Measurements from ENCODE around the gene TSPAN33. TPM values are rescaled to one million over a fixed set of nuclear protein-coding genes. Genes with fewer than 3 reads are reported as not detected.

The TSPAN33 gene
- total and polyA plus RNA-seq, 9 of the 15 experiments (the other 6 are each of a cell fraction or from before 2014, with no cell fraction given): 0.03 to 1.5 (median 0.23) TPM; not detected in 2

DNA sequence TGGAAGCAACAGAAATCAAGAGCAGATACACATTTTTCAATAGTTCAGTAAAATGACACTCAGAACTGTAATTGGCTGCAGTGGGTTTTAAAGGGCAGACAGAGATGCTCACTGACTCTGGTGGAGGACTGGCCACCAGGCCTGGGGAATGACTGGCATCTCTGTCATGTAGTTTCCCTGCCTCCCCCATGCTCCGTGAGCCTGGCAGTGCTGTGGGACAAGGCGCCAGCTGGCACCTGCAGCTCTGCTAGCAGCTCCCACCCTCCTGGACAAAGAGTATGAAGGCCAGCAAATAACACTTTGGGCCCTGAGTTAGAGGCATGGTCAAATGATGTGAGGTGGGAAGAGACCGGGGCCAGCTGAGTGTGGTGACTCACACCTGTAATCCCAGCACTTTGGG is 15.0 kb downstream of the TSPAN33 start:
- H3K27ac ChIP-seq (ENCODE audit: extremely low read depth, low read depth, low read length): no peak overlapping the region
- in situ Hi-C loops (cut with MboI) (no loop called here), intact Hi-C loops (cut with micrococcal nuclease) (no loop called here)
- H3K4me1 ChIP-seq (replicated peaks in 1 of 2; ENCODE audit: control insufficient read depth in 2 of 2, insufficient read depth in 2 of 2, low read length in 2 of 2): no peaks in the 10 kb centered on the region
- FAIRE-seq (no peak), DNase-seq (ENCODE audit: extremely low read depth in 1 of 4, low spot score in 3 of 4) (peak in 1 of 4 experiments; percentile 7), ATAC-seq (no peak)
- H3K9me1 ChIP-seq (ENCODE audit: control insufficient read depth, insufficient read depth, low read length): no peaks in the 10 kb centered on the region
- H3K27me3 ChIP-seq (ENCODE audit: control insufficient read depth in 2 of 2, insufficient read depth in 2 of 2, low read length in 2 of 2): peaks cover 20 to 33% of the 10 kb centered on the region in 2 experiments; a peak in 4 of 5 replicates
- H3K4me3 ChIP-seq: no peak overlapping the region
- H3K4me2 ChIP-seq (ENCODE audit: insufficient read depth, low read length): no peak overlapping the region
- no peak overlapping the region for H3K9ac ChIP-seq (ENCODE audit: insufficient read depth in 1 of 2, low read depth in 2 of 2, low read length in 2 of 2)
- H3K9me3 ChIP-seq (replicated peaks; ENCODE audit: control insufficient read depth, insufficient read depth, low read depth, low read length): no peaks in the 10 kb centered on the region
- CTCF ChIA-PET (ENCODE audit: low intra/inter-chr PET ratio): no interaction called here
- no peak overlapping the region for H2AFZ ChIP-seq (ENCODE audit: low read depth, low read length)
- H4K20me1 ChIP-seq (replicated peaks; ENCODE audit: control insufficient read depth, insufficient read depth, low read length): no peaks in the 10 kb centered on the region
- 3% methylated on average over 3 of the region's 3 CpGs for WGBS (ENCODE audit: insufficient coverage, low coverage, missing lambda C conversion rate)
- H3K36me3 ChIP-seq (ENCODE audit: control insufficient read depth, insufficient read depth, low read length): no peaks in the 10 kb centered on the region
- BruUV-seq (replicated peaks): no TSS peak
- H3K79me2 ChIP-seq (ENCODE audit: control insufficient read depth, insufficient read depth, low read length): no peaks in the 10 kb centered on the region
- TF ChIP-seq NCOA4 (IDR thresholded peaks at IDR 0.05; ENCODE audit: partially characterized antibody) (no peak), DMBX1 (CRISPR knock-in tag; IDR thresholded peaks at IDR 0.05; ENCODE audit: borderline replicate concordance) (no peak), NCOA6 (IDR thresholded peaks at IDR 0.05) (no peak), TARDBP (IDR thresholded peaks at IDR 0.05) (no peak), U2AF1 (optimal IDR thresholded peaks at IDR 0.05; ENCODE audit: low read depth, low read length) (no peak), ZNF165 (CRISPR knock-in tag; IDR thresholded peaks at IDR 0.05; ENCODE audit: borderline replicate concordance) (no peak), C11orf30 (IDR thresholded peaks at IDR 0.05; ENCODE audit: low read depth) (no peak), MTA1 (IDR thresholded peaks at IDR 0.05; ENCODE audit: borderline replicate concordance) (no peak)
- TF ChIP-seq, protein P1, sequence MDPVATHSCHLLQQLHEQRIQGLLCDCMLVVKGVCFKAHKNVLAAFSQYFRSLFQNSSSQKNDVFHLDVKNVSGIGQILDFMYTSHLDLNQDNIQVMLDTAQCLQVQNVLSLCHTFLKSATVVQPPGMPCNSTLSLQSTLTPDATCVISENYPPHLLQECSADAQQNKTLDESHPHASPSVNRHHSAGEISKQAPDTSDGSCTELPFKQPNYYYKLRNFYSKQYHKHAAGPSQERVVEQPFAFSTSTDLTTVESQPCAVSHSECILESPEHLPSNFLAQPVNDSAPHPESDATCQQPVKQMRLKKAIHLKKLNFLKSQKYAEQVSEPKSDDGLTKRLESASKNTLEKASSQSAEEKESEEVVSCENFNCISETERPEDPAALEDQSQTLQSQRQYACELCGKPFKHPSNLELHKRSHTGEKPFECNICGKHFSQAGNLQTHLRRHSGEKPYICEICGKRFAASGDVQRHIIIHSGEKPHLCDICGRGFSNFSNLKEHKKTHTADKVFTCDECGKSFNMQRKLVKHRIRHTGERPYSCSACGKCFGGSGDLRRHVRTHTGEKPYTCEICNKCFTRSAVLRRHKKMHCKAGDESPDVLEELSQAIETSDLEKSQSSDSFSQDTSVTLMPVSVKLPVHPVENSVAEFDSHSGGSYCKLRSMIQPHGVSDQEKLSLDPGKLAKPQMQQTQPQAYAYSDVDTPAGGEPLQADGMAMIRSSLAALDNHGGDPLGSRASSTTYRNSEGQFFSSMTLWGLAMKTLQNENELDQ (CRISPR knock-in tag; IDR thresholded peaks at IDR 0.05; ENCODE audit: borderline replicate concordance): no peak
- TF ChIP-seq, protein P2, sequence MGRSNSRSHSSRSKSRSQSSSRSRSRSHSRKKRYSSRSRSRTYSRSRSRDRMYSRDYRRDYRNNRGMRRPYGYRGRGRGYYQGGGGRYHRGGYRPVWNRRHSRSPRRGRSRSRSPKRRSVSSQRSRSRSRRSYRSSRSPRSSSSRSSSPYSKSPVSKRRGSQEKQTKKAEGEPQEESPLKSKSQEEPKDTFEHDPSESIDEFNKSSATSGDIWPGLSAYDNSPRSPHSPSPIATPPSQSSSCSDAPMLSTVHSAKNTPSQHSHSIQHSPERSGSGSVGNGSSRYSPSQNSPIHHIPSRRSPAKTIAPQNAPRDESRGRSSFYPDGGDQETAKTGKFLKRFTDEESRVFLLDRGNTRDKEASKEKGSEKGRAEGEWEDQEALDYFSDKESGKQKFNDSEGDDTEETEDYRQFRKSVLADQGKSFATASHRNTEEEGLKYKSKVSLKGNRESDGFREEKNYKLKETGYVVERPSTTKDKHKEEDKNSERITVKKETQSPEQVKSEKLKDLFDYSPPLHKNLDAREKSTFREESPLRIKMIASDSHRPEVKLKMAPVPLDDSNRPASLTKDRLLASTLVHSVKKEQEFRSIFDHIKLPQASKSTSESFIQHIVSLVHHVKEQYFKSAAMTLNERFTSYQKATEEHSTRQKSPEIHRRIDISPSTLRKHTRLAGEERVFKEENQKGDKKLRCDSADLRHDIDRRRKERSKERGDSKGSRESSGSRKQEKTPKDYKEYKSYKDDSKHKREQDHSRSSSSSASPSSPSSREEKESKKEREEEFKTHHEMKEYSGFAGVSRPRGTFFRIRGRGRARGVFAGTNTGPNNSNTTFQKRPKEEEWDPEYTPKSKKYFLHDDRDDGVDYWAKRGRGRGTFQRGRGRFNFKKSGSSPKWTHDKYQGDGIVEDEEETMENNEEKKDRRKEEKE (IDR thresholded peaks at IDR 0.05; ENCODE audit: borderline replicate concordance in 1 of 2, control insufficient read depth in 1 of 2, low read depth in 2 of 2, low read length in 1 of 2): no peak
- POLR2A ChIA-PET: interaction anchor here (0.6 to 1.7 kb wide), 6 partner anchors 9 to 1107 kb away, joined by 3 to 6 read pairs (median 3); no protein-coding TSS in a partner anchor

Data from K562 (cell line).